A172 (cell line): ENCODE results near the gene WNT8A. TPM values are rescaled to one million over a fixed set of nuclear protein-coding genes. Genes with fewer than 3 reads are reported as not detected.

Experiments
- DNase-seq: peaks from one replicate; pipeline ENCODE4 v3.0.0-alpha.2; 2015; ENCODE audit warnings: low spot score
- total RNA-seq: library from RNA; depleted of rRNA; stranded (reverse); fragments of >200 nt; shearing (Covaris generic); gene quantifications from 2 replicates; pipeline ENCODE4 v1.2.3, GENCODE V29; 2014; rRNA removed

Gene WNT8A
- total RNA-seq, 1 experiment from 2014 or later: not detected

DNA sequence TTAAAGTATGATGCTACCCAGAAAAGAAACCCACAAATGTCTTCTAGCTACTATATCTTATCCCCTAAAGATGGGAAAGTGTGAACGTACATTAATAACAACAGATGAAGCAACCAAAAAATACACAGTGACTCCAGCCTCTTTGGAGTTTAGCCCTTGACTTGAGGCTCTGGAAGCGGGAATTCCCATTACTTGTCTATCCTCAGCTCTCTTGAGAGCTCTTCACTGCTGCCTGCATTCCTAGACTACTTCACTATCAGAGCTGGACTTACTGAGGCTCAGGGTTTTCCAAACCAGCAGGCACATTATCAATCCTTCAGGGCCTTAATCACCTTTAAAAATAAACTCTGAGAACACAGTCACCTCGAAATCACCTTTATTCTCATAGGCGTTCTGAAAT lies 56.4 kb downstream of the WNT8A start:
- DNase-seq: no peak

Other genes starting within 250 kb of the WNT8A start
- not detected in 2 replicates for gene MYOT, start 216.2 kb upstream of the WNT8A start, total RNA-seq
- gene PKD2L2, start 194.6 kb upstream of the WNT8A start, total RNA-seq: not detected in 2 replicates
- gene FAM13B, start 51.0 kb upstream of the WNT8A start, total RNA-seq: 13.9 and 21.5 TPM in 2 replicates
- gene NME5, start 55.4 kb downstream of the WNT8A start, total RNA-seq: 1.8 and 2.6 TPM in 2 replicates
- gene BRD8, start 94.6 kb downstream of the WNT8A start, total RNA-seq: 63.6 and 91.5 TPM in 2 replicates
- 105 and 109 TPM in 2 replicates for gene KIF20A, start 95.1 kb downstream of the WNT8A start, total RNA-seq
- gene CDC23, start 129.3 kb downstream of the WNT8A start, total RNA-seq: 69.5 and 72.6 TPM in 2 replicates
- not detected in 2 replicates for gene GFRA3, start 190.6 kb downstream of the WNT8A start, total RNA-seq
- 24.8 and 25.4 TPM in 2 replicates for gene CDC25C, start 247.8 kb downstream of the WNT8A start, total RNA-seq